RWPE1 (cell line): Measurements from ENCODE around the gene FBXO45.
"Not testable (repeated sequence)": the region's sequence is repeated elsewhere in the genome, so short reads cannot be mapped to it uniquely, and the experiment has no call there.

Experiments
- CTCF ChIA-PET: fragments of 350-600 bp; sonication (Branson Sonifier 250); formaldehyde crosslinking; extraction: SDS; loops from one replicate; lab custom pipeline; 2021; lab: Yijun Ruan, JAX
- POLR2A ChIA-PET: fragments of 400-600 bp; formaldehyde crosslinking; extraction: SDS; loops from one replicate; lab custom pipeline; 2020; ENCODE audit warnings: antibody characterized with exemption; ENCODE audit not compliant: low non-redundant PET; lab: Yijun Ruan, JAX
- DNase-seq: peaks from one replicate; pipeline ENCODE4 v3.0.0; 2012; ENCODE audit warnings: low spot score
- H3K27ac ChIP-seq: fragments of 450-650 bp; 2 replicates; pipeline ENCODE4 v1.5.1; 2017
- TF ChIP-seq, protein P1 (sequence below): fragments of 450-650 bp; conservative IDR thresholded peaks from 2 replicates; pipeline ENCODE4 v1.5.1; 2017; ENCODE audit warnings: low read depth, mild to moderate bottlenecking

The FBXO45 gene

DNA sequence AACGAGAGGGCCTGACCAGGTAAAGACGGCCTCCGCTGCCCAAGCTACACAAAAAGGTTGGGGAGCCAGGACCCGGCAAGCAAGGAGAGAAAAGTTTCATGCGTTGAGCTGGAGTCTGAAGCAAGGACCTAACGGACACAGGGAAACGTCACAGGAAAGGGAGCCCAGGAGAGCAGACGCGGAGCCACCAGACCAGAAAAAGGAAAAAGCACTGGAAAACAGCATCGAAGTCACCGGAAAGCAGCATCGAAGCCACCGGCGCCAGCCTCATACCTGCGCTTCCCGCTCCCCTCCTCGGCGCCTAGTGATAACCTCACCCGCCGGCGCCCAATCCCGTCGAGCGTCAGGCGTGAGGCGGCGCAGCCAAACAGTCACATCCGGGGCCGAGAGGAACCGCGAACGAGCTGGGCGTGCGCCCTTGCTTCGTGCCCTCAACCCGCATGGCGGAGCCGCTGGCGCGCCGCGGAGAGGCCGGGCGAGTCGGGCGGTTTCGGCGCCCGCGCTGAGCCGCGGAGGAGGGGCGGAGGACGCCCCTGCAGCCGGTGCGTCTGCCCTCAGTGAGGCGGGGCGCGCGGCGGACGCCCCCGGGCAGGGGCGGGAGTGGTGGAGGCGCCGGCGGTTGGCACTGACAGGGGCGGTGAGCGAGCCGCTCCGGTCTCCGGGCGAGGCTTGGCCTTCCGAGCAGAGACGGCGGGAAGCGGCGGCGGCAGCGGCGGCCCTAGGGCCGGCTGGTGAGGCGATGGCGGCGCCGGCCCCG, at the start of gene FBXO45, which contains the start of gene WDR53:
Gene FBXO45 (plus strand): TSS at position 415 of the 757 bp plus-strand sequence. CDS start 325 bp downstream, at position 740.
Gene WDR53 (minus strand): TSS at position 309 of the 757 bp plus-strand sequence. CDS start 7,079 bp downstream, outside the sequence.
- POLR2A ChIA-PET = interaction anchor here (0.6 to 1.7 kb wide), 3 partner anchors 19 to 723 kb away, joined by 3 to 5 read pairs (median 4); no protein-coding TSS in a partner anchor
- TF ChIP-seq, protein P1, sequence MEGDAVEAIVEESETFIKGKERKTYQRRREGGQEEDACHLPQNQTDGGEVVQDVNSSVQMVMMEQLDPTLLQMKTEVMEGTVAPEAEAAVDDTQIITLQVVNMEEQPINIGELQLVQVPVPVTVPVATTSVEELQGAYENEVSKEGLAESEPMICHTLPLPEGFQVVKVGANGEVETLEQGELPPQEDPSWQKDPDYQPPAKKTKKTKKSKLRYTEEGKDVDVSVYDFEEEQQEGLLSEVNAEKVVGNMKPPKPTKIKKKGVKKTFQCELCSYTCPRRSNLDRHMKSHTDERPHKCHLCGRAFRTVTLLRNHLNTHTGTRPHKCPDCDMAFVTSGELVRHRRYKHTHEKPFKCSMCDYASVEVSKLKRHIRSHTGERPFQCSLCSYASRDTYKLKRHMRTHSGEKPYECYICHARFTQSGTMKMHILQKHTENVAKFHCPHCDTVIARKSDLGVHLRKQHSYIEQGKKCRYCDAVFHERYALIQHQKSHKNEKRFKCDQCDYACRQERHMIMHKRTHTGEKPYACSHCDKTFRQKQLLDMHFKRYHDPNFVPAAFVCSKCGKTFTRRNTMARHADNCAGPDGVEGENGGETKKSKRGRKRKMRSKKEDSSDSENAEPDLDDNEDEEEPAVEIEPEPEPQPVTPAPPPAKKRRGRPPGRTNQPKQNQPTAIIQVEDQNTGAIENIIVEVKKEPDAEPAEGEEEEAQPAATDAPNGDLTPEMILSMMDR = no peak
- DNase-seq = peak; percentile 92
- CTCF ChIA-PET = interaction anchor here (1.0 kb wide), 1 partner anchor 40 kb away, joined by 3 read pairs; no protein-coding TSS in a partner anchor
- peak within 1 kb of the TSS; percentile 88 for H3K27ac ChIP-seq

DNA sequence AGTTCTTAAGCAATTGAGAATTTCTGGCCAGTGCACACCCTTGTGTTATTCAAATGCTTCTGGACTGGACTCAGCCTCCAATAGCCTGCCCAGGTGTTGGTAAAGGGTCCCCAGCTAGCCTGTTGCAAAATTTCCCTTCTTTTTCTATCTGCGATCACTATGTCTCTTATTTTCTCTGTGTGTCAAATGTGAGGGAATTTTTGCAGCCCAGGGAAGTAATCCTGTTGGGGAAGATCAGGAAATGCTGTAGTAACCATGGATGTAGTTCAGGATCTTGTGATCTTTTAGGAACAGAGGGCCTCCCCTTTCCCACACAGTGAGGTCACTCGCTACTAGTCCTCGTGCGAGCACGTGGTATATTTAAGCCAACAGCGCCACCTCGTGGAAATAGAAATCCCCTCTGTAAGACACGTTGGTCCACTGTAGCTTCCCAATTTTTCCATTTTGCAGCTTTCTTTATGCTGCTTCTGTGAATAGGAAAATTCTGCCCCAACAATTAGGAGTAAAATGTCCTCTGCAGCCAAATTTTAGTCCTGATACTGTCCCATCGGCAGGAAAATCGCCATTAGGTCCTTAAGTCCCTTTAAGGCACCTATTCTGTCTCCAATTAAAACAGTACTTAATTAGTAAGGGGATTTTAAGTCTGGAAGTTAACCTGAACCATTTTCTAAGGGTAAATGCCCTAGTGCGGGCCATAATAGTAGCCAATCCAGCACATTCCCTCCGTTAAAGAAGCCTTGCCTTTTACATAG, 49.3 kb upstream of the FBXO45 start:
- no peak overlapping the region for H3K27ac ChIP-seq
- ChIA-PET POLR2A (interaction anchor here (0.6 kb wide), 1 partner anchor 260 kb away, joined by 3 read pairs; no protein-coding TSS in a partner anchor), CTCF (interaction anchor here (0.5 to 1.0 kb wide), 3 partner anchors 12 to 265 kb away, joined by 3 read pairs; no protein-coding TSS in a partner anchor)
- TF ChIP-seq, protein P1 = peak; percentile 48
- DNase-seq = peak; percentile 36

- no peak for DNase-seq
- H3K27ac ChIP-seq = no peak overlapping the region
- TF ChIP-seq, protein P1 = no peak
- ChIA-PET CTCF (interaction anchor here (1.0 kb wide), 1 partner anchor 266 kb away, joined by 3 read pairs; no protein-coding TSS in a partner anchor), POLR2A (no interaction called here)
These were observed 48.8 kb upstream of the FBXO45 start for GRCh38 chr3:196519718-196520082.

DNA sequence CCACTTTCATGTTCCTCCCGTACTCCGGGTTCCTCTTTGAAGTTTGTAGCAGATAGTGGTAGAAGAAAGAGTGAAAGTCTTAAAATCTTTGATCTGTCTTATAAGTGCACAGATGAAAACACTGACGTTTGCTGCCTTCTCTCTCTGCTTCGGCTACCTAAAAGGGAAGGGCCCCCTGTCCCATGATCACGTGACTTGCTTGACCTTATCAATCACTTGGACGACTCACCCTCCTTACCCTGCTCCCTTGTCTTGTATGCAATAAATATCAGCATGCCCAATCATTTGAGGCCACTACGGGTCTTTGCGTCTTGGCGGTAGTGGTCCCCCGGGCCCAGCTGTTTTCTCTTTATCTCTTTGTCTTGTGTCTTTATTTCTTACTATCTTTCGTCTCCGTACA, 47.2 kb upstream of the FBXO45 start:
- CTCF ChIA-PET, DNase-seq, H3K27ac ChIP-seq, POLR2A ChIA-PET: not testable (repeated sequence)

DNA sequence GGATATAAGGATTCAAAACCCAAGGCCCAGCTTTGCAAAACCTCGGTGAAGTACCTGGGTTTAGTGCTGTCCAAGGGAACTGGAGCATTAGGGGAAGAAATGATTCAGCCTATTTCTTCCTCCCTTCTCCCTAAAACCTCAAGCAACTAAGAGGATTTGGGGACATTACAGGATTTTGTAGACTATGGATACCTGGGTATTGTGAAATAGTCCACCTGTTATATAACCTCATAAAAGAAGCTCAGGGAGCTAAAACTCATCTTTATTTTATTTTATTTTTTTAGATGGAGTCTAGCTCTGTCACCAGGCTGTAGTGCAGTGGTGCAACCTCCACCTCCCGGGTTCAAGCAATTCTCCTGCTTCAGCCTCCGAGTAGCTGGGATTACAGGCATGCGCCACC, 44.6 kb upstream of the FBXO45 start:
- TF ChIP-seq, protein P1 = no peak
- no peak for DNase-seq
- CTCF ChIA-PET = interaction anchor here (0.5 to 1.3 kb wide), 7 partner anchors 11 to 380 kb away, joined by 3 to 4 read pairs (median 3); no protein-coding TSS in a partner anchor
- POLR2A ChIA-PET = no interaction called here
- H3K27ac ChIP-seq = no peak overlapping the region

GRCh38 chr3:196524527-196524926, 43.9 kb upstream of the FBXO45 start:
- DNase-seq = no peak
- no peak overlapping the region for H3K27ac ChIP-seq
- TF ChIP-seq, protein P1 = no peak
- ChIA-PET CTCF (interaction anchor here (0.6 to 1.2 kb wide), 2 partner anchors 10 to 55 kb away, joined by 3 read pairs; no protein-coding TSS in a partner anchor), POLR2A (no interaction called here)
